ENCODE measurements around the gene ZMIZ1. TPM values are rescaled to one million over a fixed set of nuclear protein-coding genes. Genes with fewer than 3 reads are reported as not detected.

The ZMIZ1 gene
- total RNA-seq, 1 donor from 2014 or later = 11.5 TPM

DNA sequence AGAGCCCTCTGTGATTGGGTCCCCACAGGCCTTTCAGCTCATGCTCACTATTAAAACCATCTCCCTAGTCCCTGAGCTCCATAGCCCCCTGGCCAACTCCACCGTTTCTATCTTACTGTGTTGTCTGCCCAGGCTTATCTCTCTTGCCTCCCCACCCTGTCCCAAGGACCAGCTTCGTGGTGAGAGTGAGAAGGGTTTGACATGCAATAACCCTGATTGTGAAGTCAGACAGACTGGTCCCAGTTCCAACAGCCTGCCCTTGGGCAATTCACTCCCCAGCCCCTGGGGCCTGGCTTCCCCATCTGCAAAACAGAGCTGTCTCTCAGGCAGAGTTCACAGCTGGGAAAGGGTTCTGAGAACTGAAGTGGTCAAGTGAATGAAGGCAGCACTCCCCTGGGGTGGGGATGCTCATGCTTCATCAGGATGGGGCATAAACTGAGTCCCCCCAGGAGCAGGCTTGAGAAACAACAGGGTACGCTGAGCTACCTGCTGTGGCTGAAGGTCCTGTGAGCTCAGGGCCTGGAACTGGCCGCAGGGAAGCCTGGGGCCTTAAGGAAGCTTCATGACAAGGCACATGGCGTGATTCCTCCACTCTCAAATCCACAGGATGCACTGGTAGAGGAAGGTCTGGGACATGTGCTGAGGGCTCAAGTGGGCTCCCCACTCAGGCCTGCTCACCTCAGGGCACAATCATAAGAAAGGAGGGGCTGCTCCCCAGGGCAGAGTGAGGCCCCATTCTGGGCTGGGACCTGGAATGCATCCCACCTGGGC lies 276.7 kb downstream of the ZMIZ1 start:
- H3K4me3 ChIP-seq (ENCODE audit: low read length in 3 of 3) = no peak overlapping the region
- H3K27me3 ChIP-seq (ENCODE audit: control insufficient read depth in 3 of 3, insufficient read depth in 3 of 3, low read length in 3 of 3) = no peaks in the 10 kb centered on the region
- peaks cover 14 to 18% (median 14%) of the 10 kb centered on the region in 3 donors for H3K36me3 ChIP-seq (ENCODE audit: control insufficient read depth in 3 of 3, insufficient read depth in 3 of 3, low read length in 3 of 3)
- H3K9ac ChIP-seq (ENCODE audit: low read depth in 1 of 3, low read length in 3 of 3) = peak overlapping the region in 1 of 3 donors; percentile 14
- H3K9me3 ChIP-seq (ENCODE audit: control insufficient read depth in 3 of 3, low read length in 3 of 3) = no peaks in the 10 kb centered on the region
- no peak overlapping the region for H3K27ac ChIP-seq (ENCODE audit: low read depth, low read length)
- peaks cover 16 to 40% (median 35%) of the 10 kb centered on the region in 3 donors for H3K4me1 ChIP-seq (ENCODE audit: control insufficient read depth in 3 of 3, insufficient read depth in 3 of 3, low read length in 3 of 3)

DNA sequence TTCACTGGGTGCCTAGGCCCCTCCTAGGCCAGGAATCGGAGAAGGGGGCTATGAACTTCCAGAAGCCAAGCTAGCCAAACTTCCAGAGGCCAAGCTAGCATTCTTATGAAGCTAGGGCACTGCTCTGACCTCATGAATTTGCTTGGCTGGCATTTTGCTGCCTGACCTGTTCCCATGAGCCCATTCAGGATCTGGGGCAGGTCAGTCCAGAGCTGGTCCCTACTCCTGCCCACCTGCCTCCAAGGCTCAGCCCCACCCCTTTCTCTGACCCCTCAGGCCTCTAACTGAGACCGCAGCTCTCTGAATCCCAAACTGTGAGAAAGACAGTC lies 277.2 kb downstream of the ZMIZ1 start:
- no peaks in the 10 kb centered on the region for H3K9me3 ChIP-seq (ENCODE audit: control insufficient read depth in 3 of 3, low read length in 3 of 3)
- H3K27me3 ChIP-seq (ENCODE audit: control insufficient read depth in 3 of 3, insufficient read depth in 3 of 3, low read length in 3 of 3) = no peaks in the 10 kb centered on the region
- peaks cover 16 to 36% (median 35%) of the 10 kb centered on the region in 3 donors for H3K4me1 ChIP-seq (ENCODE audit: control insufficient read depth in 3 of 3, insufficient read depth in 3 of 3, low read length in 3 of 3)
- no peak overlapping the region for H3K4me3 ChIP-seq (ENCODE audit: low read length in 3 of 3)
- H3K36me3 ChIP-seq (ENCODE audit: control insufficient read depth in 3 of 3, insufficient read depth in 3 of 3, low read length in 3 of 3) = peaks cover 19 to 23% (median 20%) of the 10 kb centered on the region in 3 donors
- H3K9ac ChIP-seq (ENCODE audit: low read depth in 1 of 3, low read length in 3 of 3) = peak overlapping the region in 1 of 3 donors; percentile 14
- H3K27ac ChIP-seq (ENCODE audit: low read depth, low read length) = no peak overlapping the region

GRCh38 chr10:79346388-79347225 lies 277.8 kb downstream of the ZMIZ1 start:
- H3K4me1 ChIP-seq (ENCODE audit: control insufficient read depth in 3 of 3, insufficient read depth in 3 of 3, low read length in 3 of 3) = peaks cover 16 to 35% (median 35%) of the 10 kb centered on the region in 3 donors
- H3K36me3 ChIP-seq (ENCODE audit: control insufficient read depth in 3 of 3, insufficient read depth in 3 of 3, low read length in 3 of 3) = peaks cover 23 to 27% (median 24%) of the 10 kb centered on the region in 3 donors
- no peaks in the 10 kb centered on the region for H3K9me3 ChIP-seq (ENCODE audit: control insufficient read depth in 3 of 3, low read length in 3 of 3)
- peak overlapping the region; percentile 90 for H3K27ac ChIP-seq (ENCODE audit: low read depth, low read length)
- H3K27me3 ChIP-seq (ENCODE audit: control insufficient read depth in 3 of 3, insufficient read depth in 3 of 3, low read length in 3 of 3) = no peaks in the 10 kb centered on the region
- peak overlapping the region in 2 of 3 donors; percentile 45 to 60 for H3K9ac ChIP-seq (ENCODE audit: low read depth in 1 of 3, low read length in 3 of 3)
- peak overlapping the region in 1 of 3 donors; percentile 13 for H3K4me3 ChIP-seq (ENCODE audit: low read length in 3 of 3)

DNA sequence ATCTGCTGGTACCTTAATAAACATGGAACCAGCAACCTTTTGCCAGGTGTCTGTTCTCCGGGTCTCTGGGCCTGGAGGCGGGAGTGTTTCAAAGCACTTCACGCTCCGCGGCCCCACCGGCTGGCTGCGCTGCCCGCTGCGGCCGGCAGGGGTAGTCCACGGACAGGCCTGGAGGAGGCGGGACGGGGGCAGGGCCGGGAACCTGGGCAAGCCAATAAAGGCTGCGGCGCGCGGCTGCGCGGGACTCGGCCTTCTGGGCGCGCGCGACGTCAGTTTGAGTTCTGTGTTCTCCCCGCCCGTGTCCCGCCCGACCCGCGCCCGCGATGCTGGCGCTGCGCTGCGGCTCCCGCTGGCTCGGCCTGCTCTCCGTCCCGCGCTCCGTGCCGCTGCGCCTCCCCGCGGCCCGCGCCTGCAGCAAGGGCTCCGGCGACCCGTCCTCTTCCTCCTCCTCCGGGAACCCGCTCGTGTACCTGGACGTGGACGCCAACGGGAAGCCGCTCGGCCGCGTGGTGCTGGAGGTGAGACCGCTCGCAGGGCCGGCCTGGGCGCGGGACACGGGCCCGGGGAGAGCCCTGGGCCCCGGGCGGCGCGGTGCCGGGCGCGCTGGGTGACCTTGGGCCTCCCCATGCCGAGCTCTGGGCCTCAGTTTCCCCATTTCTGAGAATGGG lies 278.6 kb downstream of the ZMIZ1 start, which contains the start of gene PPIF:
PPIF (plus strand) TSS at position 244 of the 668 bp plus-strand sequence; CDS start at position 324, 80 bp downstream.
- peaks cover 16 to 35% (median 31%) of the 10 kb centered on the region in 3 donors for H3K4me1 ChIP-seq (ENCODE audit: control insufficient read depth in 3 of 3, insufficient read depth in 3 of 3, low read length in 3 of 3)
- peaks cover 29 to 34% (median 31%) of the 10 kb centered on the region in 3 donors for H3K36me3 ChIP-seq (ENCODE audit: control insufficient read depth in 3 of 3, insufficient read depth in 3 of 3, low read length in 3 of 3)
- H3K27me3 ChIP-seq (ENCODE audit: control insufficient read depth in 3 of 3, insufficient read depth in 3 of 3, low read length in 3 of 3) = no peaks in the 10 kb centered on the region
- peak within 1 kb of the TSS; percentile 87 to 95 (median 93) for H3K9ac ChIP-seq (ENCODE audit: low read depth in 1 of 3, low read length in 3 of 3)
- peak within 1 kb of the TSS; percentile 79 to 87 (median 86) for H3K4me3 ChIP-seq (ENCODE audit: low read length in 3 of 3)
- peak within 1 kb of the TSS; percentile 90 for H3K27ac ChIP-seq (ENCODE audit: low read depth, low read length)
- no peaks in the 10 kb centered on the region for H3K9me3 ChIP-seq (ENCODE audit: control insufficient read depth in 3 of 3, low read length in 3 of 3)

- H3K4me3 ChIP-seq (ENCODE audit: low read length in 3 of 3) = peak overlapping the region; percentile 79 to 87 (median 86)
- H3K36me3 ChIP-seq (ENCODE audit: control insufficient read depth in 3 of 3, insufficient read depth in 3 of 3, low read length in 3 of 3) = peaks cover 36 to 38% (median 36%) of the 10 kb centered on the region in 3 donors
- peaks cover 14 to 33% (median 26%) of the 10 kb centered on the region in 3 donors for H3K4me1 ChIP-seq (ENCODE audit: control insufficient read depth in 3 of 3, insufficient read depth in 3 of 3, low read length in 3 of 3)
- H3K9me3 ChIP-seq (ENCODE audit: control insufficient read depth in 3 of 3, low read length in 3 of 3) = no peaks in the 10 kb centered on the region
- H3K9ac ChIP-seq (ENCODE audit: low read depth in 1 of 3, low read length in 3 of 3) = peak overlapping the region; percentile 87 to 95 (median 93)
- peak overlapping the region; percentile 90 for H3K27ac ChIP-seq (ENCODE audit: low read depth, low read length)
- H3K27me3 ChIP-seq (ENCODE audit: control insufficient read depth in 3 of 3, insufficient read depth in 3 of 3, low read length in 3 of 3) = no peaks in the 10 kb centered on the region
These were observed 279.3 kb downstream of the ZMIZ1 start for GRCh38 chr10:79347894-79348639.

GRCh38 chr10:79348640-79348988 lies 279.8 kb downstream of the ZMIZ1 start:
- H3K4me1 ChIP-seq (ENCODE audit: control insufficient read depth in 3 of 3, insufficient read depth in 3 of 3, low read length in 3 of 3) = peaks cover 12 to 31% (median 21%) of the 10 kb centered on the region in 3 donors

DNA sequence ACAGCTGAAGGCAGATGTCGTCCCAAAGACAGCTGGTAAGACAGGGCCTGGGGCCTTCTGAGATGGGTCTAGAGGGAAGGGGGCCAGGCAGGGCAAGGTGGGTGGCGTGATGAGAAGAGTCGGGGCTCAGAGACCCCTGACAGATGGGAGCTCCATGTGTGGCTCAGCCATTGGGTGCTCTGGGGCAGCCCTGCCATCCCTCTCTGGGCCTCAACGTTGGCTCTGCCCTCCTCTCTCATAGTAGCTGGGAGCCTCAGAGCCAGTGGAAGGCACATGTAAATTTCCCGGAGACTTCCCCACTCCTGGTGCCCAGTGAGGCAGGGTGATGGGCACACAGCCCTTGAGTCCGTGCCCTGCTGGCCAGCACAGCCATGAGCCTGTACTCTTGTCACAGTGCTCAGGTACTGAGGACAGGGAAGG lies 280.3 kb downstream of the ZMIZ1 start:
- Histone ChIP-seq H3K27ac (ENCODE audit: low read depth, low read length) (peak overlapping the region; percentile 90), H3K4me3 (ENCODE audit: low read length in 3 of 3) (no peak overlapping the region), H3K36me3 (ENCODE audit: control insufficient read depth in 3 of 3, insufficient read depth in 3 of 3, low read length in 3 of 3) (peaks cover 43 to 48% (median 46%) of the 10 kb centered on the region in 3 donors), H3K27me3 (ENCODE audit: control insufficient read depth in 3 of 3, insufficient read depth in 3 of 3, low read length in 3 of 3) (no peaks in the 10 kb centered on the region), H3K9ac (ENCODE audit: low read depth in 1 of 3, low read length in 3 of 3) (peak overlapping the region in 2 of 3 donors; percentile 30 to 95), H3K9me3 (ENCODE audit: control insufficient read depth in 3 of 3, low read length in 3 of 3) (no peaks in the 10 kb centered on the region), H3K4me1 (ENCODE audit: control insufficient read depth in 3 of 3, insufficient read depth in 3 of 3, low read length in 3 of 3) (peaks cover 12 to 36% (median 21%) of the 10 kb centered on the region in 3 donors)

More at GRCh38 chr10:79348640-79348988, 279.8 kb downstream of the ZMIZ1 start:
- Histone ChIP-seq H3K4me3 (ENCODE audit: low read length in 3 of 3) (peak overlapping the region; percentile 79 to 87 (median 86)), H3K9ac (ENCODE audit: low read depth in 1 of 3, low read length in 3 of 3) (peak overlapping the region; percentile 87 to 95 (median 93)), H3K27me3 (ENCODE audit: control insufficient read depth in 3 of 3, insufficient read depth in 3 of 3, low read length in 3 of 3) (no peaks in the 10 kb centered on the region), H3K27ac (ENCODE audit: low read depth, low read length) (peak overlapping the region; percentile 90), H3K9me3 (ENCODE audit: control insufficient read depth in 3 of 3, low read length in 3 of 3) (no peaks in the 10 kb centered on the region), H3K36me3 (ENCODE audit: control insufficient read depth in 3 of 3, insufficient read depth in 3 of 3, low read length in 3 of 3) (peaks cover 38 to 44% (median 41%) of the 10 kb centered on the region in 3 donors)

- no peak overlapping the region for H3K9ac ChIP-seq (ENCODE audit: low read depth in 1 of 3, low read length in 3 of 3)
- H3K36me3 ChIP-seq (ENCODE audit: control insufficient read depth in 3 of 3, insufficient read depth in 3 of 3, low read length in 3 of 3) = peaks cover 50 to 55% (median 53%) of the 10 kb centered on the region in 3 donors
- H3K27ac ChIP-seq (ENCODE audit: low read depth, low read length) = no peak overlapping the region
- peaks cover 12 to 36% (median 25%) of the 10 kb centered on the region in 3 donors for H3K4me1 ChIP-seq (ENCODE audit: control insufficient read depth in 3 of 3, insufficient read depth in 3 of 3, low read length in 3 of 3)
- no peaks in the 10 kb centered on the region for H3K27me3 ChIP-seq (ENCODE audit: control insufficient read depth in 3 of 3, insufficient read depth in 3 of 3, low read length in 3 of 3)
- H3K9me3 ChIP-seq (ENCODE audit: control insufficient read depth in 3 of 3, low read length in 3 of 3) = no peaks in the 10 kb centered on the region
- H3K4me3 ChIP-seq (ENCODE audit: low read length in 3 of 3) = no peak overlapping the region
These were observed 281.1 kb downstream of the ZMIZ1 start for GRCh38 chr10:79349766-79350406.

Measured in skeletal muscle tissue (tissue), 4 donors.